H1 (cell line): Measurements from ENCODE around the gene KIAA1586. TPM values are rescaled to one million over a fixed set of nuclear protein-coding genes. Genes with fewer than 3 reads are reported as not detected.
A peak's percentile ranks its signal among the peaks of the same experiment; 100 is the strongest.

ENCODE experiments used
- KDM1A ChIP-seq: fragments of 200-600, 300-600 bp; sonication (generic); IDR thresholded peaks from 2 replicates; pipeline ENCODE4 v1.7.1; 2016; ENCODE audit warnings: mild to moderate bottlenecking, low read length, borderline replicate concordance
- KDM4A ChIP-seq: IDR thresholded peaks from one replicate; pipeline ENCODE4 v1.7.1; 2012; ENCODE audit warnings: low read depth, mild to moderate bottlenecking, moderate library complexity, low read length, inconsistent platforms; ENCODE audit not compliant: severe bottlenecking
- PHF8 ChIP-seq: fragments of 200-600 bp; sonication (generic); conservative IDR thresholded peaks from 2 replicates; pipeline ENCODE4 v1.7.1; 2012; ENCODE audit warnings: low read depth, mild to moderate bottlenecking, inconsistent platforms, low read length, moderate library complexity
- POLR2A ChIP-seq, 2 experiments: IDR thresholded peaks; 1 replicate in 1 of 2; 2 replicates in 1 of 2; pipeline ENCODE4 v1.6.1; 2011; ENCODE audit warnings: low read depth in 2 of 2, low read length in 2 of 2, mild to moderate bottlenecking in 2 of 2; ENCODE audit errors: control extremely low read depth in 1 of 2
- TAF7 ChIP-seq: optimal IDR thresholded peaks from 2 replicates; pipeline ENCODE3; 2011; ENCODE audit warnings: low read depth, mild to moderate bottlenecking, inconsistent platforms, low read length, moderate library complexity, borderline replicate concordance
- YY1 ChIP-seq: IDR thresholded peaks from 2 replicates; pipeline ENCODE4 v1.6.1; 2011; ENCODE audit warnings: low read depth, mild to moderate bottlenecking, low read length
- polyA plus RNA-seq, 7 experiments: library from polyadenylated mRNA; depleted of rRNA in 3 of 7; stranded (reverse) in 5 of 7; unstranded in 2 of 7; fragments of >200 nt in 5 of 7; fragments of 200-250 nt in 2 of 7; gene quantifications; 1 replicate in 5 of 7; 2 replicates in 1 of 7; 4 replicates in 1 of 7; pipeline versions ENCODE4 v1.2.1 to v1.2.3, GENCODE V29; 2011 to 2013; ENCODE audit warnings: missing spikeins in 2 of 7, mixed read lengths in 2 of 7
- total RNA-seq: library from RNA; stranded (reverse); fragmentation: NEBNext Ultra II Directional; extraction: Animal tissue kit (Norgen Biotek cat#: 25700); gene quantifications from 2 replicates; pipeline ENCODE4 v1.2.1, GENCODE V29; 2021
- TF ChIP-seq, protein P1 (sequence below): IDR thresholded peaks from 2 replicates; pipeline ENCODE4 v1.6.1; 2012; ENCODE audit warnings: inconsistent platforms

Gene KIAA1586
- total and polyA plus RNA-seq, 2 of the 8 experiments (the other 6 are each of a cell fraction or from before 2014, with no cell fraction given), result 2.1 to 24.4 TPM

DNA sequence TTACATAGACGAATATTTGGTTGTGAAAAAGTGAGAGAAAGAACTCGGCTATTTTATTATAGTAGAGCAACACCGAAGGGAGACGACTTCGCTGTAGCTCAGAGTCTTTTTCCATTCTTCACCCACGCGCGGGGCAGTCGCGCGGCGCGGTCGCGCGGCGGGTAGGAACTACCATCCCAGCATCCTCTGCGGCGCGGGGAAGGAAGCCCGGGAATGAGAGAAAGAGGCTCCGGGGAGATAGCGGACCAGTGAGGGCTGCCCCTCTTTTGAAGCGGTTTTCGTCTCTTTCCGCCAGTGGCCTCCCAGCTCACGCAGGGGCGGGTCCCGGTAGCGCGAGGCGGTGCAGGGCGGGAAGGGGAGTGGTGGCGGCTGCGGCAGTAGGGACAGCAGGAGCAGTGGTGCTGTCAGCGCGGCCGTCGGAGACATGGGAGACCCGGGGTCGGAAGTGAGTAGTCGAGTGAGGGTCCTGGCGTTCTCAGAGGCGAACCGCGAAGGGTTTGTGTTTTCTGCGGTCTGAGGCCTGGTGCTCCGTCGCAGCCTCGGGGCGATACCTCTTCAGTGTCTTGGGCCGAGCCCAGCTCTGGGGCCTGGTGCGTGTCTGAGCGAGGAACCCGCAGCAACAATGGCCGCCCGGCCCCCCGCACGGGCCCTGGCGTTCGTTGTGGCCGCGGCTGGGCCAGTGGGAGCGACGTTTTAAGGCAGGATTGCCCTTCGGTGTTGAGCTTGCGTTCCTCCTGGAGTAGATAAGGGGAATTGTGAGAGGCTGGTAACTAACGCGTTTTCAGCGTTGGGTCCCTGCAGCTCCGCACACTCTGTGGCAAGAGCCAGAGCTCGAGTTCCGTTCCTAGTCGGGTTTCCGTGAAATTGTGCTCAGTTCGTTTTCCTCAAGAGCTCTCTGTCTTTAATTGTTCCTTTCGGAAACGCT is at the start of gene KIAA1586 (continued):
- TF ChIP-seq POLR2A (IDR thresholded peaks at IDR 0.05; ENCODE audit: control extremely low read depth in 1 of 2, low read depth in 2 of 2, low read length in 2 of 2) (peak in 1 of 2 experiments; percentile 69; a peak in 2 of 3 replicates), KDM4A (peak; percentile 54), KDM1A (peak; percentile 87; the same call in 1 of the 2 replicates), PHF8 (0 out of 2 replicates have a peak, but pooled peaks have one; percentile 35), TAF7 (peak; percentile 38), YY1 (peak; percentile 33; the same call in 1 of the 2 replicates)
- TF ChIP-seq, protein P1, sequence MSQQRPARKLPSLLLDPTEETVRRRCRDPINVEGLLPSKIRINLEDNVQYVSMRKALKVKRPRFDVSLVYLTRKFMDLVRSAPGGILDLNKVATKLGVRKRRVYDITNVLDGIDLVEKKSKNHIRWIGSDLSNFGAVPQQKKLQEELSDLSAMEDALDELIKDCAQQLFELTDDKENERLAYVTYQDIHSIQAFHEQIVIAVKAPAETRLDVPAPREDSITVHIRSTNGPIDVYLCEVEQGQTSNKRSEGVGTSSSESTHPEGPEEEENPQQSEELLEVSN, result peak; percentile 74
